HepG2 (cell line): Measurements from ENCODE around the gene STRADA. TPM values are rescaled to one million over a fixed set of nuclear protein-coding genes. Genes with fewer than 3 reads are reported as not detected.

Experiments used
- ATAC-seq: fragments of 200-7000 bp; cut with Tn5 transposase; 3 replicates; pipeline ENCODE4 v1.9.1; 2020; ENCODE audit warnings: mild to moderate bottlenecking, moderate library complexity
- BruUV-seq: library from RNA; stranded (reverse); fragments of 400-500 nt; replicated peaks from 2 replicates; lab custom pipeline; 2021; lab: Mats Ljungman, UMichigan
- CTCF ChIA-PET: fragments of 300-600 bp; formaldehyde crosslinking; extraction: SDS; loops from one replicate; lab custom pipeline; 2021; ENCODE audit warnings: low total read pairs, inconsistent platforms, low intra/inter-chr PET ratio; lab: Yijun Ruan, JAX
- POLR2A ChIA-PET: fragments of 350-600 bp; sonication (Branson Sonifier 250); formaldehyde crosslinking; loops from one replicate; lab custom pipeline; 2020; ENCODE audit warnings: antibody characterized with exemption, inconsistent platforms; lab: Yijun Ruan, JAX
- DNase-seq: peaks from one replicate; pipeline ENCODE4 v3.0.0-alpha.2; 2015; ENCODE audit warnings: low spot score
- FAIRE-seq: peaks from 3 replicates; lab custom pipeline; 2011; peaks lifted over from hg19 to GRCh38; lab: Jason Lieb, UNC
- H2AFZ ChIP-seq: one replicate; pipeline ENCODE4 v1.6.1; 2011; ENCODE audit warnings: low read length, inconsistent platforms
- H3K27ac ChIP-seq: fragments of 300-600 bp; 3 replicates; pipeline ENCODE4 v1.8.0; 2011; ENCODE audit warnings: mixed run types, mild to moderate bottlenecking, mixed read lengths, low read length, inconsistent platforms; ENCODE audit not compliant: insufficient read depth; ENCODE audit errors: extremely low read length
- H3K27me3 ChIP-seq, 2 experiments: fragments of 200-600 bp in 1 of 2; 2 replicates in 1 of 2; 3 replicates in 1 of 2; pipeline versions ENCODE4 v1.6.0 to v1.8.0; 2011; ENCODE audit warnings: low read length in 2 of 2, mild to moderate bottlenecking in 2 of 2, moderate library complexity in 2 of 2, inconsistent platforms in 1 of 2; ENCODE audit not compliant: insufficient read depth in 2 of 2, control insufficient read depth in 1 of 2
- H3K36me3 ChIP-seq, 2 experiments: fragments of 200-600 bp in 1 of 2; replicated peaks in 1 of 2; 2 replicates in 1 of 2; 3 replicates in 1 of 2; pipeline versions ENCODE4 v1.5.1 to v1.8.0; 2011; ENCODE audit warnings: low read length in 2 of 2, inconsistent platforms in 1 of 2; ENCODE audit not compliant: insufficient read depth in 2 of 2, control insufficient read depth in 1 of 2
- H3K4me1 ChIP-seq: 2 replicates; pipeline ENCODE4 v1.5.1; 2012; ENCODE audit warnings: low read length, inconsistent platforms; ENCODE audit not compliant: insufficient read depth
- H3K4me2 ChIP-seq: 2 replicates; pipeline ENCODE4 v1.6.0; 2011; ENCODE audit warnings: low read depth, low read length, inconsistent platforms
- H3K4me3 ChIP-seq, 3 experiments: fragments of 200-600 bp in 1 of 3; sonication (generic), shearing (Covaris generic) in 1 of 3; replicated peaks in 1 of 3; 2 replicates each; pipeline ENCODE4 v1.5.1; 2011 to 2016; ENCODE audit warnings: low read length in 3 of 3, inconsistent platforms in 2 of 3, low read depth in 2 of 3, mild to moderate bottlenecking in 2 of 3, control low read depth in 1 of 3, mixed read lengths in 1 of 3; ENCODE audit not compliant: insufficient read depth in 1 of 3
- H3K79me2 ChIP-seq: one replicate; pipeline ENCODE4 v1.6.1; 2011; ENCODE audit warnings: low read length, inconsistent platforms; ENCODE audit not compliant: insufficient read depth
- H3K9ac ChIP-seq: 2 replicates; pipeline ENCODE4 v1.6.0; 2011; ENCODE audit warnings: mild to moderate bottlenecking, low read depth, low read length, inconsistent platforms; ENCODE audit not compliant: insufficient read depth
- H3K9me3 ChIP-seq: 2 replicates; pipeline ENCODE4 v1.5.1; 2012; ENCODE audit warnings: mild to moderate bottlenecking, low read length
- H4K20me1 ChIP-seq: 2 replicates; pipeline ENCODE4 v1.6.0; 2011; ENCODE audit warnings: inconsistent platforms, mild to moderate bottlenecking, low read length, moderate library complexity; ENCODE audit not compliant: insufficient read depth
- ATF6 ChIP-seq: sonication (generic); formaldehyde crosslinking; conservative IDR thresholded peaks from 2 replicates; pipeline ENCODE4 v1.4.0; 2020; ENCODE audit warnings: missing genetic modification reagents
- HDAC6 ChIP-seq: fragments of 200-600 bp; sonication (generic); IDR thresholded peaks from 2 replicates; pipeline ENCODE4 v1.7.0; 2017; ENCODE audit warnings: mild to moderate bottlenecking, antibody characterized with exemption, low read length, low read depth
- HMG20B ChIP-seq: conservative IDR thresholded peaks from 2 replicates; pipeline ENCODE4 v1.6.1; 2016; ENCODE audit warnings: missing genetic modification reagents, missing compliant biosample characterization
- HNF4G ChIP-seq, 2 experiments: sonication (generic) in 1 of 2; formaldehyde crosslinking in 1 of 2; IDR thresholded peaks; 2 replicates each; pipeline versions ENCODE4 v1.4.0 to v1.6.1; 2011 to 2020; ENCODE audit warnings: borderline replicate concordance in 2 of 2, low read depth in 2 of 2, mild to moderate bottlenecking in 2 of 2, low read length in 1 of 2, missing genetic modification reagents in 1 of 2, moderate library complexity in 1 of 2
- HOXA5 ChIP-seq: sonication (generic); formaldehyde crosslinking; IDR thresholded peaks from 2 replicates; pipeline ENCODE4 v1.4.0; 2020; ENCODE audit warnings: missing genetic modification reagents
- ONECUT2 ChIP-seq: sonication (generic); formaldehyde crosslinking; IDR thresholded peaks from 2 replicates; pipeline ENCODE4 v1.4.0; 2020; ENCODE audit warnings: missing genetic modification reagents
- ZFX ChIP-seq: sonication (generic); formaldehyde crosslinking; IDR thresholded peaks from 2 replicates; pipeline ENCODE4 v1.4.0; 2020; ENCODE audit warnings: mild to moderate bottlenecking, low read depth, missing genetic modification reagents, moderate library complexity
- ZKSCAN8 ChIP-seq: IDR thresholded peaks from 2 replicates; pipeline ENCODE4 v1.6.1; 2016; ENCODE audit warnings: borderline replicate concordance, missing genetic modification reagents, missing compliant biosample characterization
- ZNF30 ChIP-seq: sonication (generic); formaldehyde crosslinking; IDR thresholded peaks from 2 replicates; pipeline ENCODE4 v1.5.0; 2020; ENCODE audit warnings: mild to moderate bottlenecking, missing genetic modification reagents
- ZNF354B ChIP-seq: sonication (generic); formaldehyde crosslinking; IDR thresholded peaks from 2 replicates; pipeline ENCODE4 v1.8.0; 2022; ENCODE audit warnings: mild to moderate bottlenecking, missing genetic modification reagents
- ZNF644 ChIP-seq: IDR thresholded peaks from 2 replicates; pipeline ENCODE4 v1.6.1; 2016; ENCODE audit warnings: low read depth
- ZNF782 ChIP-seq: sonication (generic); formaldehyde crosslinking; IDR thresholded peaks from 2 replicates; pipeline ENCODE4 v1.4.0; 2020; ENCODE audit warnings: missing genetic modification reagents, mild to moderate bottlenecking, borderline replicate concordance
- WGBS: methylation state at CpG from one replicate; pipeline ENCODE4 v1.1.6; 2017; ENCODE audit warnings: low lambda C conversion rate; 5-methylcytosine and 5-hydroxymethylcytosine counted together
- in situ Hi-C: cut with HindIII; loops from 2 replicates; pipeline ENCODE4 v1.10.0; 2017; ENCODE audit warnings: low pct_unique_long_range_greater_than_20kb; ENCODE audit not compliant: extremely low pct_ligation_motif_present
- intact Hi-C: fragments of 100-400 bp; cut with micrococcal nuclease; formaldehyde crosslinking; loops from one replicate; pipeline ENCODE4 v1.10.0; 2022; ENCODE audit not compliant: unreplicated experiment
- polyA plus RNA-seq, 8 experiments: library from polyadenylated mRNA; depleted of rRNA in 3 of 8; stranded (reverse) in 7 of 8; unstranded in 1 of 8; fragments of >200 nt; fragmentation: Illumina TruSeq in 4 of 8; extraction: Trizol in 4 of 8; gene quantifications; 2 replicates each; pipeline versions ENCODE4 v1.2.1 to v1.2.3, GENCODE V29; 2011 to 2016; ENCODE audit warnings: low read depth in 4 of 8, missing spikeins in 1 of 8, mixed read lengths in 1 of 8; ENCODE audit not compliant: insufficient read depth in 1 of 8
- total RNA-seq, 5 experiments: library from RNA; depleted of rRNA; stranded (reverse); fragments of >200 nt; fragmentation: Illumina TruSeq; extraction: Trizol; gene quantifications; 2 replicates each; pipeline ENCODE4 v1.2.3, GENCODE V29; 2016; ENCODE audit warnings: low read depth in 1 of 5

Gene STRADA
- total and polyA plus RNA-seq, 2 of the 13 experiments (the other 11 are each of a cell fraction or from before 2014, with no cell fraction given) = 17.6 to 17.9 TPM

GRCh38 chr17:63760771-63761539 lies 19.4 kb upstream of the STRADA start:
- no peak for FAIRE-seq
- H3K4me3 ChIP-seq = no peak overlapping the region
- DNase-seq = no peak
- in situ Hi-C loops = no loop called here
- ChIA-PET CTCF (no interaction called here), POLR2A (no interaction called here)
- H3K9me3 ChIP-seq = no peaks in the 10 kb centered on the region
- no peak for ATAC-seq
- H3K4me1 ChIP-seq = no peaks in the 10 kb centered on the region
- no peak for TF ChIP-seq HOXA5
- TF ChIP-seq ZNF644 (CRISPR knock-in tag) = no peak
- no peak for TF ChIP-seq ZFX
- TF ChIP-seq HDAC6 = no peak
- TF ChIP-seq ZKSCAN8 (CRISPR knock-in tag) = no peak
- TF ChIP-seq ZNF354B (CRISPR knock-in tag) = no peak
- intact Hi-C loops = no loop called here
- H3K4me2 ChIP-seq = no peak overlapping the region
- BruUV-seq = no TSS peak
- H3K27ac ChIP-seq = no peak overlapping the region
- H3K27me3 ChIP-seq = no peaks in the 10 kb centered on the region
- H3K79me2 ChIP-seq = peaks cover 6% of the 10 kb centered on the region
- peaks cover 40 to 81% of the 10 kb centered on the region in 2 experiments for H3K36me3 ChIP-seq
- H3K9ac ChIP-seq = no peak overlapping the region
- H2AFZ ChIP-seq = no peak overlapping the region
- WGBS = 94% methylated on average over 10 of the region's 10 CpGs
- no peaks in the 10 kb centered on the region for H4K20me1 ChIP-seq

GRCh38 chr17:63758428-63758827 lies 16.8 kb upstream of the STRADA start:
- no TSS peak for BruUV-seq
- H2AFZ ChIP-seq = no peak overlapping the region
- POLR2A ChIA-PET = no interaction called here
- no peaks in the 10 kb centered on the region for H3K79me2 ChIP-seq
- FAIRE-seq (no peak), DNase-seq (no peak), ATAC-seq (no peak)
- in situ Hi-C loops = no loop called here
- H4K20me1 ChIP-seq = no peaks in the 10 kb centered on the region
- peaks cover 33 to 83% of the 10 kb centered on the region in 2 experiments for H3K36me3 ChIP-seq
- no peak overlapping the region for H3K9ac ChIP-seq
- TF ChIP-seq ATF6 (no peak), ONECUT2 (CRISPR knock-in tag) (no peak), HNF4G (IDR thresholded peaks at IDR 0.05; ENCODE audit: borderline replicate concordance, low read depth, low read length) (no peak), HNF4G (CRISPR knock-in tag; IDR thresholded peaks at IDR 0.05; ENCODE audit: borderline replicate concordance, low read depth) (no peak), ZNF30 (CRISPR knock-in tag) (no peak), HMG20B (CRISPR knock-in tag) (no peak), ZNF782 (no peak)
- TF ChIP-seq, all 625 proteins: peak for 0
- Histone ChIP-seq H3K27ac (no peak overlapping the region), H3K4me3 (no peak overlapping the region), H3K27me3 (no peaks in the 10 kb centered on the region), H3K4me1 (no peaks in the 10 kb centered on the region), H3K9me3 (no peaks in the 10 kb centered on the region), H3K4me2 (no peak overlapping the region)
- intact Hi-C loops = no loop called here
- 95% methylated on average over 2 of the region's 2 CpGs for WGBS
- CTCF ChIA-PET = no interaction called here
